Ovary (tissue), 9 donors: ENCODE data around the gene CYS1. TPM values are rescaled to one million over a fixed set of nuclear protein-coding genes. Genes with fewer than 3 reads are reported as not detected.

Source experiments
- DNase-seq, 5 donors: peaks; one replicate each; pipeline ENCODE4 v3.0.0-alpha.2; 2019 to 2020
- H3K27ac ChIP-seq, 2 donors: fragments of 200-600 bp; one replicate each; pipeline versions ENCODE4 v1.5.1 to v1.8.0; 2019 to 2022
- H3K27me3 ChIP-seq: fragments of 200-600 bp; one replicate; pipeline ENCODE4 v1.8.0; 2022
- H3K36me3 ChIP-seq: fragments of 200-600 bp; sonication (generic); one replicate; pipeline ENCODE4 v1.5.1; 2019
- H3K4me1 ChIP-seq: one replicate; pipeline ENCODE4 v1.8.1; 2013; ENCODE audit warnings: mild to moderate bottlenecking, moderate library complexity; ENCODE audit not compliant: insufficient read depth
- H3K4me3 ChIP-seq: fragments of 200-600 bp; sonication (generic); one replicate; pipeline ENCODE4 v1.5.1; 2017
- H3K9me3 ChIP-seq, 2 donors: fragments of 200-600 bp in 1 of 2; sonication (generic) in 1 of 2; one replicate each; pipeline versions ENCODE4 v1.5.1 to v1.8.1; 2013 to 2019; ENCODE audit warnings: mild to moderate bottlenecking in 1 of 2, moderate library complexity in 1 of 2
- CTCF ChIP-seq, 3 donors: fragments of 450-650 bp in 2 of 3; fragments of 200-600 bp in 1 of 3; IDR thresholded peaks; one replicate each; pipeline versions ENCODE4 v1.5.1 to v1.8.0; 2016 to 2022; ENCODE audit warnings: antibody characterized with exemption in 3 of 3, mild to moderate bottlenecking in 1 of 3
- EP300 ChIP-seq: sonication (generic); formaldehyde crosslinking; IDR thresholded peaks from one replicate; pipeline ENCODE4 v1.6.1; 2017; ENCODE audit warnings: antibody characterized with exemption
- POLR2A ChIP-seq: fragments of 450-650 bp; IDR thresholded peaks from one replicate; pipeline ENCODE4 v1.6.1; 2017; ENCODE audit warnings: antibody characterized with exemption, mild to moderate bottlenecking, moderate library complexity
- WGBS, 3 donors: extraction: QIAGEN DNeasy Blood & Tissue Kit in 1 of 3; methylation state at CpG; one replicate each; pipeline versions ENCODE4 v1.1.5 to v1.1.7; 2013 to 2017; 5-methylcytosine and 5-hydroxymethylcytosine counted together
- intact Hi-C, 4 donors: fragments of 100-400 bp; cut with DNase I; formaldehyde crosslinking; loops; one replicate each; pipeline versions ENCODE4 v1.11.0 to v1.15.1; 2022 to 2023
- polyA plus RNA-seq, 2 donors: library from polyadenylated mRNA; stranded (reverse); fragments of 200-250 nt in 1 of 2; fragments of 350-450 nt in 1 of 2; fragmentation: Illumina TruSeq in 1 of 2; extraction: RNeasy Lipid Tissue Mini Kit (QIAGEN cat#74804) in 1 of 2; gene quantifications; one replicate each; pipeline ENCODE4 v1.2.3, GENCODE V29; 2013 to 2014
- total RNA-seq, 7 donors: library from RNA; depleted of rRNA in 2 of 7; stranded (reverse); fragments of >200 nt in 2 of 7; fragmentation: NEBNext Ultra II Directional in 3 of 7; extraction: Animal tissue kit (Norgen Biotek cat#: 25700) in 3 of 7; gene quantifications; one replicate each; pipeline versions ENCODE4 v1.1.0 to v1.2.4, GENCODE V29; 2016 to 2023
- donor health status: DM: no; HTN: no; CAD: no; lungs with moderate emphysema.
- donor health status: DM: no; HTN: no; CAD: no.
- donor health status: Bipolar disorder and iron deficiency.
- donor health status: DM: yes; HTN: yes; CAD: no.
- donor health status: DM: no; HTN: no; CAD: no.
- donor health status: DM: yes; HTN: yes; CAD: no.

CYS1 gene
- total and polyA plus RNA-seq, 9 donors, result 5.9 to 21.5 (median 12.0) TPM

DNA sequence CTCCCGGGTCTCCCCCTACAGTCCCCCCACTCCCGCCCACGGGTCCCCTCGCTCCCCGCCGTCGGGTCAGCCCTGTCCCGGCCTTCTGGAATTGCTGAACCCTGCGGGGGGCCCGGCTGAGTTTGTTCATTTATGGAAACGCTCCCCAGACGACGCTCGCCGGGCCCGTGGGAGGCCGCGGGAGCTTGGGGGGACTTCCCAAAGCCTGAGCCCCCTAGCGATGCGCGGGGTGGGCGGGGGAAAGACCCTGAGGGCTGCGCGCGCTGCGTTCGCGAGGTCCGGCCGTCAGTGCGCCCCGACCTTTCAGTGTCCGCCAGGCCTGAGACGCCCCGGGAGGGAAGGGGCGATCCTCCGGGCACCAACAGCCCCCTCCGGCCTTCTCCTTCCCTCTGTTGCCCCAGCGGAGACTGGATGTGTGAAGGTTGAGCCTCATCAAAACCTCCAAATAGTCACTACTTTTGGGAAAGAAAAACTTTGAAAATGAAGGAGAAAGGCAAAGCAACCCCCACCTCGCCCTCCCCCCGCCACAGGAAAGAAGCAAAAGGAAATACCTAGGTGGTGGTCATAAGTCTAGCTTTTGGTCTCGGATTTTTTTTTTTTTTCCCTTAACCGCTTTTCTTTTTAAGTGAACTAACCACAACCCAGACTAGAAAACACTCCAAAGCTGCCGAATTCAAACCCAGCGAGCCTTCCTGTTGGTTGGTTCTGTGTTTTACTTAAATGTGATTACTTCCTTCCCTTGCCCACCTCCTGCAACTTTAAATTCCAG, 509 bp upstream of the CYS1 start:
- DNase-seq, result peak in 3 of 5 donors; percentile 57 to 68 (median 62)
- Histone ChIP-seq H3K4me1 (peaks cover 6% of the 10 kb centered on the region), H3K9me3 (no peaks in the 10 kb centered on the region), H3K4me3 (peak overlapping the region; percentile 63), H3K27ac (peak overlapping the region; percentile 80 to 94), H3K27me3 (no peaks in the 10 kb centered on the region), H3K36me3 (no peaks in the 10 kb centered on the region)
- TF ChIP-seq EP300 (no peak), CTCF (IDR thresholded peaks at IDR 0.05) (no peak), POLR2A (no peak)
- 3 to 5% (median 4%) methylated on average over 37 to 45 of the region's 45 CpGs for WGBS, 3 donors
- intact Hi-C loops, result no loop called here

DNA sequence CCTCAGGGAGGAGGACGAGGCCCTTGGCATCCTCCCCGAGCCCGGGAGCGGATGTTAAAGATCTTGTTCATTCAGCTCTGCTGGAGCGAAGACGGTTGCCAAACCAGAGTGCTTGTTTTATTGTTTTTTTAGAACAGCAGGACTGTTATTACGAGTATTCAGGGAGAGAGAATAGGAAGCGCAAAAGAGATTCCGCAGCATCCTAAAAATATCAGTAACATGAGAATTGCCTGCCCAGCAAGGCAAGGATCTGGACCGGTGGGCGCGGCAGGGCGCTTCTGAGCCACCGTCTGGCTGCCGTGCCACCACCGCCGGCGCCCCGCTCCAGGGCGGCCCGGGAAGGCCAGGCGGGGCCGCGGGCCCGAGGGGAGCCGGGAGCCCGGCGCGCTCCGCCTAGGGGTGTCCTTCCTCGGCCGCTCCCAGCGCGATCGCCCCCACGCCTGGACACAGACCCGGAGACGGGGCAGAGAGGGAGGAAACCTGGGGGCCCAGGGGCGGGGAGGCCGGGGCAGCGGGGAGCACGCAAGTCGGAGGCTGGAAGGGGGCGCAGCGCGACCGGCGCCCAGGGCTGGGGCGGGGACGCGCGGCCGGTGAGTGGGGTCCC, 843 bp downstream of the CYS1 start:
- H3K4me3 ChIP-seq, result peak overlapping the region; percentile 63
- WGBS, 3 donors, result 0 to 1% (median 1%) methylated on average over 36 to 53 of the region's 53 CpGs
- TF ChIP-seq POLR2A (no peak), CTCF (IDR thresholded peaks at IDR 0.05) (no peak), EP300 (no peak)
- intact Hi-C loops, result no loop called here
- no peaks in the 10 kb centered on the region for H3K9me3 ChIP-seq
- H3K27me3 ChIP-seq, result no peaks in the 10 kb centered on the region
- peak; percentile 57 to 78 (median 68) for DNase-seq
- no peaks in the 10 kb centered on the region for H3K36me3 ChIP-seq
- H3K27ac ChIP-seq, result peak overlapping the region; percentile 80 to 94
- peaks cover 6% of the 10 kb centered on the region for H3K4me1 ChIP-seq

- Histone ChIP-seq H3K9me3 (no peaks in the 10 kb centered on the region), H3K4me1 (peaks cover 6% of the 10 kb centered on the region), H3K4me3 (peak overlapping the region; percentile 63), H3K36me3 (no peaks in the 10 kb centered on the region), H3K27me3 (no peaks in the 10 kb centered on the region), H3K27ac (peak overlapping the region; percentile 80 to 94)
- intact Hi-C loops, result no loop called here
- WGBS, 3 donors, result 10 to 14% (median 10%) methylated on average over 12 of the region's 12 CpGs
- TF ChIP-seq CTCF (IDR thresholded peaks at IDR 0.05) (no peak), EP300 (no peak), POLR2A (no peak)
- DNase-seq, result no peak
Measured at GRCh38 chr2:10078704-10079265, 1.4 kb downstream of the CYS1 start.

DNA sequence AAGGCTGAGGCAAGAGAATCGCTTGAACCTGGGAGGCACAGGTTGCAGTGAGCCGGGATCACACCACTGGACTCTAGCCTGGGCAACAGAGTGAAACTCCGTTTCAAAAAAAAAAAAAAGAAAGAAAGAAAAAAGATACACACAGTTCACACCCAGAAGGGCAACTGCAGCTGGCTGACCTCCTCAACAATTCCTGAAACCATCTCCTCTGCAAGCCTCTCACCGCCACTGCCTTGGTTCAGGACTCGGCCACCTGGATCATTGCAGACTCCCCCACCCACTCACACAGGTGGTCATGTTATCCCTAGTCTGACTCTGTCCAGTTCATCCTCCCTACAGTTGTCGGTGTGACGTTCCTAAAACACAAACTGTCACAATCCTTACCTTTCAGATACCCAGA, 2.2 kb downstream of the CYS1 start:
- 70 to 80% (median 80%) methylated on average over 7 of the region's 7 CpGs for WGBS, 3 donors
- H3K4me3 ChIP-seq, result no peak overlapping the region
- H3K27ac ChIP-seq, result peak overlapping the region in 1 of 2 donors; percentile 94
- peaks cover 5% of the 10 kb centered on the region for H3K4me1 ChIP-seq
- TF ChIP-seq EP300, result no peak
- TF ChIP-seq POLR2A, result no peak
- TF ChIP-seq CTCF (IDR thresholded peaks at IDR 0.05), result no peak
- DNase-seq, result no peak
- no peaks in the 10 kb centered on the region for H3K9me3 ChIP-seq
- H3K36me3 ChIP-seq, result no peaks in the 10 kb centered on the region
- intact Hi-C loops, result no loop called here
- H3K27me3 ChIP-seq, result no peaks in the 10 kb centered on the region
